ENCODE measurements around the gene DNAJC8.

The DNAJC8 gene

DNA sequence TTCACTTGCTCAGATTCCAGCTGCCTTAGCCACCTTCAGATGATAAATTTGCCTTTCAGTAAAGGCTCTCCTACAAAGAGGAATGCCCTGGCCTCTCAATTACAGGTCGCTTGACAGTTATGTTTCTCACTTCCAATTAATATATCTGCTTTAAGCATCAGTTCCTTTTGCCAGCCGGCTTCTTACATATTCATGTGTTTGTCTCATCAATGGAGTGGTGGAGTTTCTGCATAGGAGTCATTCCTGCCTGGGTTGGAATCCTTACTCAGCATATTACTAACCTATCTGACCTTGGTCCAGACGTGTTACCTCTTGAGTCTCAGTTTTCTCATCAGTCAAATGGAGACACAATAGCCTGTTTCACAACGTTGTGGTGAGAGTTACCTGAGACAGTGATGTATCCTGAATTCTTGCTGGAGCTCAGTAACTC is 17.1 kb upstream of the DNAJC8 start:
- DNase-seq (ENCODE audit: low read depth in 2 of 2): no peak

DNA sequence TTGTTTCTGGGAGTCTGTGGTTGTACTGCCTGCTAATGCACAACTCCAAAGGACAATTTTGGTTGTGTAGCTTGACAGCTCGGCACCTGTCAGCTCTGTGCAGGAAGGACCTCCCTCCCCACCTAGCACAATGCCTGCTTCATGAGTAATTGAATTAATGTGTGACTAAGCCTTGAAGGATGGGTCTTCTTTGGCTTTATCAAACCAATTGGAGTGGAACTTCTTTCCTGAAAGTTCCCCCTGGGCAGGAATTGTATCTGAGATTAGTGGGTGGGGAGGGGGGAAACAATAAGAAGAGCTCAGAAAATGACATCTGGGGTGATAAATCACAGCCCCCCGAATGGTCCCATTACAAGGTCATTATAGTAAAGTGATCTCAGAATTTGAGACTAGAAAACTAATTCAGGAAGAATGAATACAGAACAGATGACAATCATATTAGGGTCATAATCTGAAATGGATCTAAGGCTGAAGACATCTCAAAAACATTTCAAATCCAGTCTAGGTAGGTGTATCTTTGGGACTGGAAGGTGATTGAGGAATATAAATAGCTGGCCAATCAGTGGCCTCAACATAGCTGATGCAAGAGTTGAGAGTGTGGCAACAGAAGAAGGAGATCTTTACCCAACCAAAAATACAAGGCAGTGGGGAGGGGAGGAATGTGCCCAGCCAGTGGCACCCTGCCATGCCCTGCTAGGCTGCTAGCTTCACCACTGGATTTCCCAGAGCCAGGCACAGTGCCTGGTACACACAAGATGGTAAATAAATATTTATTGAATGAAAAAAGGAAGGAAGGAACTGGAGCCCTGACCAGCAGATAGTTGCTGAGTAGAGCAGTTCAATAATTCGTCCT is 16.4 kb upstream of the DNAJC8 start:
- DNase-seq (ENCODE audit: low read depth in 2 of 2): no peak

DNA sequence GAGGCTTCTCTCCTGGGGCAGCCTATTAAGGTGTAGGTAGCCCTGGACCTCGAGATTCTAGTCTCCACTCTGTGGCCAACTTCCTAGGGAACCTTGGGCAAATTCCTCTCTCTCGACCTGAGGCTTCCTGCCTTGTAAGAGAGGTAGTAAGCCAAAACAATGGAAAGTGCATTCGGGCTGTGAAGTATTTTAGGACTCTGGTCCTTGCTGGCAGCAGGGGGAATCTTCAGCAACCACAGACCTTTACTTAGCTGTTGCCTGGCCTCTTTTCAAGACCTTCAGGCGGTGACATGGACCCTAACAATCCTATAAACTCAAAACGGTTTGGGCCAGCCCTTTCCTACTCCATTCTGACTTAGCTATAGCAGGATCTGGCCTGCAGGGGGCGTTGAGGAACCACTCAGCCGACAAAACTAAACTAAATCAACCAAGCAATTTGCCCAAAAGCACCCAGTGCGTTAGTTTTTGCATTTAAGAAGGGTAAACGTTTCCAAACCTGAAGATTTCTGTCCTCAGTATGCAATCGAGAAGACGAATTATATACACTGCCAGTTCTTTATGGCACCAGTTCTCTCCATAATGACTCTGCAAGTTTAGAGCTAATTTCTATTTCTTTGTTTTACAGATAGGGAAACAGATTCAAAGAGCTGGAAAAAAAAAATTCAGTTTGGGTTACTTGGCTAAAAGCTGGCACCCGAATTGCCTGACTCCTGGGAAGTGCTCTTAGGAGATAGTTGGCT is 15.6 kb upstream of the DNAJC8 start:
- peak; percentile 52 to 57 for DNase-seq (ENCODE audit: low read depth in 2 of 2)

DNA sequence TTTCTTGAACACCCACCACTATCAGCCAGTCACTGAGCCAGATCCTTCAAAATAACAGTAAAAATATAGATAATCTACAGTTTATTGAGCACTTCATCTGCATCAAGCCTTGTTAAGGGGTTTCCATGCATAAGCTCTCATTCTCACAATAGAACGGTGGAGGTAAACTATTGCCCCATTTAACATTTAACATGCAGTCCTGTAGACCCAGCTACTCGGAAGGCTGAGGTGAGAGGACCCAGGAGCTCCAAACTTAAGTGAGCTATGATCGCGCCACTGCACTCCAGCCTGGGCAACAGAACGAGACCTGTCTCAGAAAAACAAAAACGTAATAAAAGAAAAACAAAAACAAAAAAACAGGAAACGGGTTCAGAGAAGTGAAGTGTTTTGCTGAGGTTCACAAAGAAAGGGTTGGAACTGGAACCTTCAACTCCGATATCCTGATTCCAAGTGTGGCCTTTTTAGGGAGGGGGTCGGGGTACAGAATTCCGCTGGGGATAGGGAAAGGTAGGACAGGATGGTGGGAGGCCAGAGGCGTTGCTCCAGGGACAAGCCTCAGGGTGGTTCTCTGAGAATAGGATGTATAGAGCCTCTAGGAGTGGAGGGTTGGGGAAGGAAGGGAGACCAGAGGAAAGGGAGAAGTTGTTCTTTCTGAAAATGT is 14.9 kb upstream of the DNAJC8 start:
- no peak for DNase-seq (ENCODE audit: low read depth in 2 of 2)

DNA sequence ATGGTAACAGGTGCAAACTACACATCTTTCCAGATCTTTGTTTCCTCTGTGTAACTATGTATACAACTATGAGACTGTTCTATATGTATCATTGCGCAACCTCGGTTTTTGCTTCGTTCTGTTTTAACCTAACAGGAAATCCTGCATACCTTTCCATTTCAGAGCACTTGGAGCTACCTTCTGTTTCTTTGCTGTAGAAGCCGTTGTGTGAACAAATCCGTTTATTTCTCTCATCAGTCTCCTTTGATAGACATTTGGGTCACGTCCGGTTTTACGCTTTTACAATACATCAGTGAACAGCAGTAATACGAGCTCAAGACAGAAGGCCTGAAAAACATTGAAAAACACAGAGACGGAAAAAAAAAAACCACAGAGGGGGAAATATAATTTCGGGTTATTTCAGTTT is 13.6 kb upstream of the DNAJC8 start:
- no peak for DNase-seq (ENCODE audit: low read depth in 2 of 2)

DNA sequence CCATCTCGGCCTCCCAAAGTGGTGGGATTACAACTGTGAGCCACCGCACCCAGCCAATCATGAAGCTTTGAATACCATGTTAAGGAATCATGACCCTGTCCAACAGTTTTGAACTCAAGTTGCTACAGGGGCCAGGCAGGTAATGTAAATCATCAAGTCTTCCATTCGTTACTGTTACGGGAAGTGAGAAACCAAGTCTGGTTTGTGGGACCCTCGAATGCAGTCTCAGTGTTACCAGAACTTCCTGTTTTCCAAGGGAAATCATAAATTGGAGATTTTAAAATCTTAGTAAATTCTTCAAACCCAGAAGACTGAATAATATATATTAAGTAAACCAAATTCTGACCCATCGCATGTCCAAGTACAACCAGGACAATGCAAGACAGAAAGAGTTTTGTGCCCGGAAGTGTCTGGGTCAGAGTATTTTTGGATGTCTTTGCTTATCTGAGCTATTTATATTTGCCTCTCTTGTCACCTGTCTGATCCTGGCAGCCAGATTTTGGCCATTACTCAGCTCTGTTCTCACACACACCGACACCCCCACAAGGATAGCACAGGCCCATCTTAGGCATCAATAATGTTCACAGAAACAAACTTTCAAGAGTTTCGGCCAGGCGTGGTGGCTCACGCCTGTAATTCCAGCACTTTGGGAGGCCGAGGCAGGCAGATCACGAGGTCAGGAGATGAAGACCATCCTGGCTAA is 11.9 kb upstream of the DNAJC8 start:
- DNase-seq (ENCODE audit: low read depth in 2 of 2): no peak

DNA sequence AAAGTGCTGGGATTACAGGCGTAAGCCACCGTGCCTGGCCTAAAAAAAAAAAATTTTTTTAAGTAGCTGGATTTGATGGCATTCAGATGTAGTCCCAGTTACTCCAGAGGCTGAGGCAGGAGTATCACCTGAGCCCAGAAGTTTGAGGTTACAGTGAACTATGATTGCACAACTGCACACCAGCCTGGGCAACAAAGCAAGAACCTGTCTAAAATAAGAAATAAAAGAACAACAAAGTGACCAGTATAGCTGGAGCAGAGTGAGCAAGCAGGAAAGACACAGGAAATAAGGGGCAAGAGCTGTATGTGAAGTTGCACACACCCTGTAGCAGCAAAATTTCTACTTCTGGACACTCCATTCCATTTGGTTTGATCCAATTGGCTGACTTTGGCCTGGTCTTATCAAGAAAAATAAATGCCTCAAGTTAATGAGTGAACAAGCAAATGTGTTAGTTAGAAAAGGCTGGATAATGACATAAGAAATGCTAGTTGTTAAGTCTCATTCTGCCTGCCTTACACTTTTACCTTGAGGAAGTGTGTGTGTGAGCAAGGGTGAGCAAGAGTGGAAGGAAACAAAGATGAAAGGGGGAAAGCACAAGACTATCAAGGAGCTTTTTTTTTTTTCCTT is 11.0 kb upstream of the DNAJC8 start:
- no peak for DNase-seq (ENCODE audit: low read depth in 2 of 2)

DNA sequence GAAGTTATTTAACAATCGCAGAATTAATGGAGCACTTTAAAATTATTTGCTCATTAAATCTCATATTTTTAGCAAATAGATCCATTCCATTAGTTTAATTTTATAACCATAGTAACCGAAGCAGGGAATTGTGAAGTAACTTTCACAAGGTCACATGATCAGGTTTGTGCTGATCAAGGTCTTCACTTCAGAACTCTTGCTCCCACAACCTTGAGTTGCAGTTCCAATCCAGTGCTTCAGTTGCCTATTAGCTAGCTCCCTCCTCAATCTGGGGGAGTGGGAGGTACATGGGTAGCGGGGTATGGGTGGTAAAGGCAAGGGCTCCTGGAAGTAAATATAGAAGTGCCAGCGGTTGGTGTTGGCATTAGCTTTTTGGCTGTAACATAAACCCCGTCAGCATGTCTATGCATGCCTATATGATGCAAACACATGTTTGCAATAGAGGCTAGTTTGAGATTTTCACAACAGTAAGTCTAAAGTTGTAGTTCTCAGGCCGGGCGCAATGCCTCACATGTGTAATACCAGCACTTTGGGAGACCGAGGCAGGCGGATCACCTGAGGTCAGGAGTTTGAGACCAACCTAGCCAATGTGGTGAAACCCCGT is 8.9 kb upstream of the DNAJC8 start:
- DNase-seq (ENCODE audit: low read depth in 2 of 2): no peak

DNA sequence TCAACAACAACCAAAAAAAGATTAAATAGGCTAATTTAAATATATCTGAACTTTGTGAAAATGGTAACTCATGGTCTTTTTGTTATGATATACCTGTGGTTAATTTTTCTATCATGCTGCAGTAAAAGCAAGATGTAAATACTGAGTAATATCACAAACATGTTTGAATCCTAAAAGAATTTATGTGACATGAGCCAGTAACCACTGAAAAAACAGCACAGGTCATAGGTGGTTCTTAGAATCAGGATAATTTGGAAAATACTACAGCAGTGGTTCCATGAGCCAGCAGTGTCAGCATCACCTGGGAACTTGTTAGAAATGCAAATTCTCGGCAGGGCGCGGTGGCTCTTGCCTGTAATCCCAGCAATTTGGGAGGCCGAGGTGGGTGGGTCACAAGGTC is 7.2 kb upstream of the DNAJC8 start:
- no peak for DNase-seq (ENCODE audit: low read depth in 2 of 2)

DNA sequence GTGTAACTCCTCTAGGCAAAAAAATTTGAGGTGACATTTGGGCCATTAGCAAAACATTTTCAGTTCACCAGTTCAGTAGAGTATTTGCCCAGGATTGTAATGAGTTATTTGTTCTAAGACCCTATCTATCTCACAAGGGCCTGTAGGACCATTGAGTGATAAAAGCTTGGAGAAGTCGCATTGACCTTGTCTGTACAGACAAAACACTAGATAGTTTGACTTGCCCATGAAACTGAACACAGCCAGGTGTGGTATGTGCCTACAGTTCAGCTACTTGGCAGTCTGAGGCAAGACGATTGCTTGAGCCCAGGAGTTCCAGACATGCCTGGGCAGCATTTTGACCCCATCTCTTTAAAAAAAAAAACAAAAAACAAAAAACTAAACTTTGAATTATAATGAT is 6.2 kb upstream of the DNAJC8 start:
- no peak for DNase-seq (ENCODE audit: low read depth in 2 of 2)

DNA sequence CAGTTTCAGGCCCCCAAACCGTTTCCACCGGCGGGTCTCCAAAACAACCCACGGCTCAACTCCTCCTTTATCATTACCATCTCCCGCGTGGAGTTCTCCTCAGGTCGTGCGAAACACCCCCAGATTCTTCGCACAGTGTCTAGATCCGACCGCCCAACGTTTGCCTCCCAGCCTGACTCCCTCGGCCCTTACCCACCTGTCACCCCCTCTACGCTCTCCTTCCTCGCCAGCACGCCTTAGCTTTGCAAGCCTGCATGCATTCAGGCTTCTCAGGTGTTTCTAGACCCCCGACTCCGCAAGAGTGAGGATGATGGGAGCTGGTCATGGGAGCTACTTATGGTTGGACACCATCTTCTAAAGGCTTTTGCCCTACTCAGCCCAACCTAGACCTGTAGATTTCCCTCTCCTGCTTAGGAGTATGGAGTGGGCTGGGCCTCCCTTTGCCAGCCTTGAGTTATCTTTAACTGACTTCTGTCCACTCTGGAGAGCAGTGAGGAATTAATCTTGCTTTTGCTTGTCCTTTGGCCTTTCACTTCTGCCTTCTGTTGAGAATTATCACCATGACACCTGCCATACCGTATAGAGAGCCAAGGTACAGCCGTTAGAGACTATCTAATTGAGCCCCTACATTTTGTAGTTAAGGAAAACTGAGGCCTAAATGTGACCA is 4.0 kb upstream of the DNAJC8 start:
- DNase-seq (ENCODE audit: low read depth in 2 of 2): no peak

DNA sequence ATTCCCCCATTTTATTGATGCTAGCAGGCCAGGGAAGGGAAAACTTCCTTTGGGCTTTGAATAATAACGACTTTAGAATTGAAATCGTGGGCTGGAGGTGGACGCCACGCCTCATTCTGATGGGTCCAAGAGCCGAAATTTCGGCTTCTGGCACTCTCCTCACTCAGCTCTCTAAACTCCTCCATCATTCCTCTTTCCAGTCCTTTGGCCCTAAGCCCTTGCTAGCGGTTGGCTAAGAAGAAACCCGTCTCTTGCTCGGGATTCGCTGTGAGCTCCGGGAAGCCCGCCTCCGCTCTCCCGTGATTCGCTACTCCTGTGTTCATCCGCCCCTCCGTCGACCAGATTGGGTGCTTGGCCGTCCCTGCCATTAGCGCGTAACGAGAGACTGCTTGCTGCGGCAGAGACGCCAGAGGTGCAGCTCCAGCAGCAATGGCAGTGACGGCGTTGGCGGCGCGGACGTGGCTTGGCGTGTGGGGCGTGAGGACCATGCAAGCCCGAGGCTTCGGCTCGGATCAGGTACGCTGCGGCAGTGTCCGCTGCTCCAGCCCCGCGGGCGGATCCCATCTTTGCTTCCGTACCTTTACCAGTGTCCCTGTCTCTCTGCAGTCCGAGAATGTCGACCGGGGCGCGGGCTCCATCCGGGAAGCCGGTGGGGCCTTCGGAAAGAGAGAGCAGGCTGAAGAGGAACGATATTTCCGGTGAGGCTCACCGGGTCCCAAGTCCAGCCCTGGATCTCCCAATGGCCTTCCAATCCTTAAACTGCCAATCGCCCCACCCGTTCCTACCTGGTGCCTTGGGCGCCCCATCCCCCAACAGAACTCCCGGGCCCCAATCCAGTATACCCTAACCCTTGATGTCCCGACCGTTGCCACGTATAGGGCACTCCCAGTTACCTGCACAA is 3.2 kb upstream of the DNAJC8 start, which contains the start of gene ATP5IF1:
Gene ATP5IF1, plus strand, starts transcription at position 370 of the 901 bp plus-strand sequence. Its CDS starts 60 bp downstream, at position 430.
- peak; percentile 83 to 90 for DNase-seq (ENCODE audit: low read depth in 2 of 2)

DNA sequence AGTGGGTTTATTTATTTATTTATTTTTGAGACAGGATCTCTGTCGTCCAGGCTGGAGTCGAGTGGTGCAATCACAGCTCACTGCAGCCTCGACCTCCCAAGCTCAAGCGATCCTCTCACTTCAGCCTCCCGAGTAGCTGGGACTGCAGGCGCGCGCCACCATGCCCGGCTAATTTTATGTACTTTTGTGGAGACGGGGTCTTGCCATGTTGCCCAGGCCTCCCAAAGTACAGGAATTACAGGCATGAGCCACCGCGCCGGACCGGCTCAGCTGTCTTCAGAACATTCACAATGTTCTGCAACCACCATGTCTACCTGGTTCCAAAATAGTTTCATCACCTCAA is 406 bp upstream of the DNAJC8 start:
- no peak for DNase-seq (ENCODE audit: low read depth in 2 of 2)

DNA sequence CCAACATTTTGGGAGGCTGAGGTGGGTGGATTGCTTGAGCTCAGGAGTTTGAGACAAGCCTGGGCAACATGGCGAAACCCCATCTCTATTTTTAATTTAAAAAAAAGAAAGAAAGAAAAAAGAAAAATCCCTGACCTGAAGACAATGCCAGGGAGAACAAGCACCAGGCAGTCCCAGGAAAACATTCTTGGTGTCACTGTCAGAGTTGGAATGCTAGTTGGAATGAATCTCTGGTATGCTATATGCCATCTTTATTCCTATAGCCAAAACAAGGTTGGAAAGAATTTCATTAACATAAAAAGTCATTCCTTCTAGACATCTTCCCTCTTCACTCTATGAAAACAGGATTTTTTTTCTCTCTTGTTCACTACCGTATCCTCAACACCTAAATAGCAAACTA is 2.8 kb downstream of the DNAJC8 start:
- DNase-seq (ENCODE audit: low read depth in 2 of 2): no peak

DNA sequence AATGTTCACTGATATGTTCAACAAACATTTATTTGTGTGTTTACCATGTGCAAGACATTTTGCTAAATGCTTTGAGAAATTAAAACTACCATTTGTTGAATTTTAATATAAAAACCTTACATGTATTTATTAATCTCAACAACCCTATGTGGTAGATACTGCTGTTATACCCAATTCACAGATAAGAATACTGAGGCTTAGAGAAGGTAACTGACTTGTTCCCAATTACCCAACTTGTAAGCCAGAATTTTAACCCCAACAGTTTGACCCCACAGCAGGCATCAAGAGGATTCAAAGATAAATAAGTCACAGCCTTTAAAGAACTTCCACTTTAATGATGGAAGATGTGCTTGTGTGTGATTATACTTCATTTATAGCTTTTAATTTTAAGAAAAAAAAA is 3.7 kb downstream of the DNAJC8 start:
- DNase-seq (ENCODE audit: low read depth in 2 of 2): no peak

DNA sequence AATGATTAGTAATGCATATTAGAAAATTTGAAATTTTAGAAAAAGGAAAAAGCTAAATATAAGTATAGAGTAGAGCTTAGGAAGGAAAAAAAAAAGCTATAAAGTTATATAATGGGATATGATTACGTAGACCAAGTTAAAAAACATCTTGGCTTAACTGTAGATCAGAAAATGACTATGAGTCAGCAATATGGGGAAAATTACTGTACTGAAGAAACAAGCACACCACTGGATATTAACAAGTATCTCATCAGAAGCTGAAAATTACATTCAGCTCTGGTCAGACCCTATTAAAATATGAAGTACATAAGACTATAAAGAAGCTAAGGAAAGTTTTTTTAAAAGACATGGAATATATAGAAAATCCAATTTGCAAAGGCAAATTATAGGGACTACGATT is 19.5 kb downstream of the DNAJC8 start:
- no peak for DNase-seq (ENCODE audit: low read depth in 2 of 2)

DNA sequence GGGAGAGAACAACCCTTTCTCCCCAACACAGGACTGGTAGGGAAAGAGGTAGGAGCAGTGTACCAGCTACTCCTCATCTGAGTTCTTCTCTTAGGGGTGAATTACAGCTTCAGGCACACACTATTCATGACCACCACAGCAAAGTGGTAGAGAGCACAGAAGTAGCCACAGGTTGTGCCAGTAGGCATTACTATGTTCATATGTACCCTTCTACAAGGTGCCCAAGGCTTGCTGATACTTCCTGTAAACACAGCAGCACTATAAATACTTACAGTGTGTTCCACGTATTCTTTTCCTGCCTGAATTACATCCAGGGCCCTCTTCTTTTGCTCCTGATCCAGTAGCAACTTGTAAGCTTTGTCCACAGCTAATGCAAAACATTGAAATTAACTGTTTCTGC is 23.1 kb downstream of the DNAJC8 start:
- DNase-seq (ENCODE audit: low read depth in 2 of 2): no peak

DNA sequence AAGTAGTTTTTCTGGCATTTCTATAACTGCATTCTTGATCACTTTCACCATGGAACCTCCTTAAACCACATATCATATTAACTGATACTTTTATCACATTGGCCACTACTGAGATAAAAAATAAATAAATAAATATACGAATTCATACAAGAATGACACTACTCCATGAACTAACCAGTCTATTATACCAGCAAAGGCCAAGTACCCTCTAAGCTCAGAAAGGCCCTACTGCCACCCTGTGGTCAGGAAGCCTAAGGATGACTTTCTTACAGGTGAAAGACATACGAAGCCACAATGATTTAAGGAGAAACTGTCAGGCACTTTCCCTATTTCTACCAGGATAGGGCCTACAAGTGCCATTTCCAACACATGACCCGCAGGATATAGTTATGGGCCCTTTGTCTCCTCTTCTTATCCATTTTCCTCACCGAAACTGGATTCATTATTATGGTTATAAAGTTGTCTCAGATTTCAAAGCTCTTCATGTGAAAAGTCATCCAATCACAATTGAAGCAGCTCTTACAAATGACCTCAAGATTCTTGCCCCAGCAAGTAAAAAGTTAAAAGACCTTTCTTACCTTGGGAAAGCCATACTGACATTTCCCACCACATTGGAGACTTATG is 23.9 kb downstream of the DNAJC8 start:
- DNase-seq (ENCODE audit: low read depth in 2 of 2): peak; percentile 22 to 24

DNA sequence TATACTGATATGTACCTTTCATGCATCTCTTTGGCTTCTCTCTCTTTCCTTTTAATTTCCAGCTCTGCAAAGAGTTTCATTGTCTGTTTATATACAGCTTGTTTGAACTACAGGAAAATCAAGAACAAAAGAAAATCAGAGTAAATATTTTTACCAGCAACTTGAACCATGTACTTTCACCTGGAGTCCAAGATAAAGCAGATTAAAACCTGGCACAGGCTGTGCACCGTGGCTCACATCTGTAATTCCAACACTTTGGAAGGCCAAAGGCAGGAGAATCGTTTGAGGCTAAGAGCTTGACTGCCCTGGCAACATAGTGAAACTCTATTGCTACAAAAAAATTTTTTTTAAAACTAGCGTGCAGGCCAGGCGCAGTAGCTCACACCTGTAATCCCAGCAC is 27.6 kb downstream of the DNAJC8 start:
- DNase-seq (ENCODE audit: low read depth in 2 of 2): no peak
